Neutrophil (primary cell): Measurements from ENCODE around the gene SLC39A11.

Experiments
- H3K27ac ChIP-seq: fragments of 200-600 bp; sonication (generic); 2 replicates; pipeline ENCODE4 v1.5.1; 2016; ENCODE audit warnings: mild to moderate bottlenecking, moderate library complexity
- H3K27me3 ChIP-seq: fragments of 200-600 bp; sonication (generic); 2 replicates; pipeline ENCODE4 v1.6.0; 2016; ENCODE audit warnings: mild to moderate bottlenecking
- H3K36me3 ChIP-seq: fragments of 200-600 bp; sonication (generic); 2 replicates; pipeline ENCODE4 v1.5.1; 2017
- H3K4me1 ChIP-seq, 2 experiments: fragments of 200-600 bp in 1 of 2; sonication (generic) in 1 of 2; 1 replicate in 1 of 2; 2 replicates in 1 of 2; pipeline versions ENCODE4 v1.5.1 to v1.6.1; 2013 to 2016; ENCODE audit warnings: low read depth in 1 of 2, low read length in 1 of 2, mild to moderate bottlenecking in 1 of 2, moderate library complexity in 1 of 2; ENCODE audit not compliant: control insufficient read depth in 1 of 2, insufficient read depth in 1 of 2
- H3K4me3 ChIP-seq, 2 experiments: fragments of 200-600 bp in 1 of 2; sonication (generic) in 1 of 2; 1 replicate in 1 of 2; 2 replicates in 1 of 2; pipeline ENCODE4 v1.5.1; 2013 to 2016; ENCODE audit warnings: low read depth in 1 of 2, low read length in 1 of 2, mild to moderate bottlenecking in 1 of 2, moderate library complexity in 1 of 2
- H3K9me3 ChIP-seq: fragments of 200-600 bp; sonication (generic); 2 replicates; pipeline ENCODE4 v1.5.1; 2016
- CTCF ChIP-seq: fragments of 200-600 bp; sonication (generic); IDR thresholded peaks from 2 replicates; pipeline ENCODE4 v1.5.1; 2016; ENCODE audit warnings: antibody characterized with exemption

Gene SLC39A11

DNA sequence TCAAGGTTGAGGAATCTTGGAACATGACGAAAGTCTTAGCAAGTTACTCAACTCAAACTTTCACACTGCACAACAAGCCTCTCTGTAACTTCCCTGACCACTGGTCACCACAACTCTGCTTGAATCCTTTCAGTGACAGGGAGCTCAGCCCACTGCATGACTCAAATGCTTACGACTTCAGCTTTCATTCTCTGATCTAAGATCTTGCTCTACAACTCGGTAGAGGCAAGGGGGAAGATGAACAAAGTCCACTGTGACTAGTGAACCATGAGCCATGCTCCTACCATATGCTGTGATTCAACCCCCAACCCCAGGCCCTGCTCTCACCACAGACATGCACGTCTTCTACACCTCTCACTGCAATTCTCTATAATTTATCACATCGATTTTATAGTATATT is 160.9 kb downstream of the SLC39A11 start:
- no peak for TF ChIP-seq CTCF
- Histone ChIP-seq H3K4me3 (no peak overlapping the region), H3K36me3 (no peaks in the 10 kb centered on the region), H3K9me3 (no peaks in the 10 kb centered on the region), H3K27me3 (no peaks in the 10 kb centered on the region), H3K27ac (peak overlapping the region; percentile 10), H3K4me1 (peaks cover 10 to 13% of the 10 kb centered on the region in 2 experiments)

- Histone ChIP-seq H3K27me3 (no peaks in the 10 kb centered on the region), H3K27ac (peak overlapping the region; percentile 10), H3K4me1 (peaks cover 10 to 13% of the 10 kb centered on the region in 2 experiments), H3K36me3 (no peaks in the 10 kb centered on the region), H3K9me3 (no peaks in the 10 kb centered on the region), H3K4me3 (no peak overlapping the region)
- TF ChIP-seq CTCF: no peak
These were observed 161.3 kb downstream of the SLC39A11 start for GRCh38 chr17:72931163-72931562.

GRCh38 chr17:72930031-72930430 is 162.5 kb downstream of the SLC39A11 start:
- TF ChIP-seq CTCF: no peak
- no peaks in the 10 kb centered on the region for H3K9me3 ChIP-seq
- no peaks in the 10 kb centered on the region for H3K27me3 ChIP-seq
- no peak overlapping the region for H3K27ac ChIP-seq
- peaks cover 10 to 13% of the 10 kb centered on the region in 2 experiments for H3K4me1 ChIP-seq
- no peak overlapping the region for H3K4me3 ChIP-seq
- peaks cover 5% of the 10 kb centered on the region for H3K36me3 ChIP-seq

DNA sequence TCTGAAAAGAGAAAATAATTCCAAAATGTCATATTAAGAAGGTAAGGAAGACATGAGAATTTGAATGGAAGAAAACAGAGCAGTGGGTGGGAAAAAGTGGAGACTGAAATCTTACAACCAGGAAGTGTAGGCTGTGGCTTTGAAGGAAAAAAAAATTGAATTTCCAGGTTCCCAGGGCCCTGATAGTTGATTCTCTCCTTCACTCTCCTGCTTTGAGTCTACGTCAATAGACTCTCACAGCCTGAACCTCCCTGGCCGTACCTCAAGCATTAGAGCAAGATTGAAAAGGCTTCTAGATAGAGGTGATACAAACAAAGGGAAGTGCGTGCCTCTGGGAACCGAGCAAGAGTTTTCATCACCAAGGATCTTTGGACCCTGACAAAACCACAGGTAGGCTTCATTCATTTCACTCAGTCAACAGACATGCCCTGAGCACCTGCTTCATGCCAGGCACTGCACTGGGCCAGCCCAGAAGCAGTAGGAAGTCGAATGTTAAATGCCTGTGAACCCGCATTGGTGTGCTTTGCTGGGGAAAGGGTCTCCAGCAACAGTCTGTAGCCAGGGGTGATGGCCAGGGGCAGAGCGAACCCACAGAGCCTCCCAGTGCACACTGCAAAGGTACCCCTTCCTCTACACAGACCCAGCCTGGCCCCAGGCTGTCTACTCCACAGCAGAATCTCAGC is 163.9 kb downstream of the SLC39A11 start:
- no peaks in the 10 kb centered on the region for H3K9me3 ChIP-seq

GRCh38 chr17:72927760-72928159 is 164.7 kb downstream of the SLC39A11 start:
- H3K9me3 ChIP-seq: no peaks in the 10 kb centered on the region
- H3K36me3 ChIP-seq: peaks cover 7% of the 10 kb centered on the region
- TF ChIP-seq CTCF: no peak
- H3K27ac ChIP-seq: no peak overlapping the region
- H3K4me3 ChIP-seq: no peak overlapping the region
- H3K4me1 ChIP-seq: peaks cover 14 to 16% of the 10 kb centered on the region in 2 experiments
- H3K27me3 ChIP-seq: no peaks in the 10 kb centered on the region

More for the DNA sequence above, 163.9 kb downstream of the SLC39A11 start:
- peaks cover 7% of the 10 kb centered on the region for H3K36me3 ChIP-seq
- H3K4me3 ChIP-seq: no peak overlapping the region
- no peak for TF ChIP-seq CTCF
- no peaks in the 10 kb centered on the region for H3K27me3 ChIP-seq
- no peak overlapping the region for H3K27ac ChIP-seq
- peaks cover 10 to 13% of the 10 kb centered on the region in 2 experiments for H3K4me1 ChIP-seq
